ENCODE results near the gene RBMS1. TPM values are rescaled to one million over a fixed set of nuclear protein-coding genes. Genes with fewer than 3 reads are reported as not detected.

RBMS1 gene
- total RNA-seq, 2 donors from 2014 or later, result 18.8 to 22.8 TPM

DNA sequence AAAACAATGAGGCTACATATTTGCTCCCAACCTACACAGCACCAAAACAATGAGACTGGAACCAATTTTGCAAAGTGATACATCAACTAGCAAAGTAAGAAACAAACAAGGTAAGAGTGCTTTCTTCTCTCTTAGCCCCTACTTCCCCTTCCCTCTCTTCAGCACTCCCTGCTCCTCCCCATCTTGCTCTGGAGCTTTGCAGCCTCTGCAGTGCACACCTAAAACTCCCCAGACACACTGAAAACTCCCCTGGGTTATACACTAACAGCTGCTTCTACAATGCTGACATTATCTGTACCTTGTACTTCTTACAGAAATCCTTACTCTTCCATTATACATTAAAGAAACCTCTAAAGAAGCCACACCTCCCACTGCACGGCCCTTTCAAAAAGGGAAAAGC lies 93.7 kb downstream of the RBMS1 start:
- intact Hi-C loops (cut with DNase I), result no loop called here
- H3K27me3 ChIP-seq (replicated peaks; ENCODE audit: insufficient read depth), result no peaks in the 10 kb centered on the region
- H3K27ac ChIP-seq, result no peak overlapping the region
- DNase-seq (ENCODE audit: low spot score), result no peak
- H3K9me3 ChIP-seq, result no peaks in the 10 kb centered on the region
- H3K36me3 ChIP-seq, result no peaks in the 10 kb centered on the region
- WGBS, result 94% methylated on average over 1 of the region's 1 CpG
- no peak overlapping the region for H3K4me3 ChIP-seq
- TF ChIP-seq POLR2A (IDR thresholded peaks at IDR 0.05), result no peak
- TF ChIP-seq, protein P1, sequence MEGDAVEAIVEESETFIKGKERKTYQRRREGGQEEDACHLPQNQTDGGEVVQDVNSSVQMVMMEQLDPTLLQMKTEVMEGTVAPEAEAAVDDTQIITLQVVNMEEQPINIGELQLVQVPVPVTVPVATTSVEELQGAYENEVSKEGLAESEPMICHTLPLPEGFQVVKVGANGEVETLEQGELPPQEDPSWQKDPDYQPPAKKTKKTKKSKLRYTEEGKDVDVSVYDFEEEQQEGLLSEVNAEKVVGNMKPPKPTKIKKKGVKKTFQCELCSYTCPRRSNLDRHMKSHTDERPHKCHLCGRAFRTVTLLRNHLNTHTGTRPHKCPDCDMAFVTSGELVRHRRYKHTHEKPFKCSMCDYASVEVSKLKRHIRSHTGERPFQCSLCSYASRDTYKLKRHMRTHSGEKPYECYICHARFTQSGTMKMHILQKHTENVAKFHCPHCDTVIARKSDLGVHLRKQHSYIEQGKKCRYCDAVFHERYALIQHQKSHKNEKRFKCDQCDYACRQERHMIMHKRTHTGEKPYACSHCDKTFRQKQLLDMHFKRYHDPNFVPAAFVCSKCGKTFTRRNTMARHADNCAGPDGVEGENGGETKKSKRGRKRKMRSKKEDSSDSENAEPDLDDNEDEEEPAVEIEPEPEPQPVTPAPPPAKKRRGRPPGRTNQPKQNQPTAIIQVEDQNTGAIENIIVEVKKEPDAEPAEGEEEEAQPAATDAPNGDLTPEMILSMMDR (IDR thresholded peaks at IDR 0.05), result no peak
- no peak for TF ChIP-seq POLR2AphosphoS5 (IDR thresholded peaks at IDR 0.05)
- no peaks in the 10 kb centered on the region for H3K4me1 ChIP-seq (replicated peaks)

DNA sequence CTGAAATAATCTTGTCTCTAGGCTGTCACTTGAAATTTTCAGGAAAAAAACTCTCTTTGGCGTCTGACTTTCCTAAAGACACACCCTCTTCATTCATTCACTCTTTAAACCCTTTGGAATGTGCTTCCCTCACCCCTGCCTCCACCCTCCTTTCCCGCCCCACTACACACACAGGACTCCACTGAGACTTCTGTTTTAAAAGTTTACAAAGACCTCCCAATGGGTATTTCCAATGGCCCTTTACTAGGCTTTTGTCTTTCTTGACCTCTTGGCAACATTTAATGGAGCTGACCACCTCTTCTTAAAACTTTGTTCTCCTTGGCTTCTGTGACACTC lies 96.1 kb downstream of the RBMS1 start:
- Histone ChIP-seq H3K36me3 (no peaks in the 10 kb centered on the region), H3K27ac (no peak overlapping the region), H3K9me3 (no peaks in the 10 kb centered on the region), H3K27me3 (replicated peaks; ENCODE audit: insufficient read depth) (no peaks in the 10 kb centered on the region), H3K4me1 (replicated peaks) (no peaks in the 10 kb centered on the region), H3K4me3 (no peak overlapping the region)
- intact Hi-C loops (cut with DNase I), result no loop called here
- no peak for DNase-seq (ENCODE audit: low spot score)
- TF ChIP-seq POLR2A (IDR thresholded peaks at IDR 0.05) (no peak), POLR2AphosphoS5 (IDR thresholded peaks at IDR 0.05) (no peak)
- TF ChIP-seq, protein P1 (IDR thresholded peaks at IDR 0.05), result no peak
- WGBS, result 46% methylated on average over 2 of the region's 2 CpGs

DNA sequence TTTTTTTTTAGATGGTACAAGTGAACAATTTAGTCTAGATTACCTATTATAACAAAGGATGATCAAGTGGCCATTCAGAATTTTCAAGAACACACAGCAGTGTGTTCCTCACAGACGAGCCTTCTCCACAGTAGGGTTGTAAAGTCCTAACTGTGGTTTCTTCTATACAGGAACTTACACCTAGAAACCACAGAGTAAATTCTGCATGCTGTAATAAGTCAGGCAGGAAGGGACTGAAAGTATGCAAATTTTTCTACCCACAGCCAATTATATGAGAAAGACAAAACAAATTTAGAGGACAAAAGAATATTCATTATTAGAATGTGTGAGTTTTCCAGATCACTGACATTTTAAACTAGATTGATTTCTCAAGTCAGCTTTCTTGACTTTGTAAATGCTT lies 99.5 kb downstream of the RBMS1 start:
- intact Hi-C loops (cut with DNase I), result no loop called here
- H3K4me3 ChIP-seq, result no peak overlapping the region
- no peak overlapping the region for H3K27ac ChIP-seq
- WGBS, result 35% methylated on average over 1 of the region's 1 CpG
- no peak for TF ChIP-seq POLR2AphosphoS5 (IDR thresholded peaks at IDR 0.05)
- TF ChIP-seq, protein P1 (IDR thresholded peaks at IDR 0.05), result no peak
- TF ChIP-seq POLR2A (IDR thresholded peaks at IDR 0.05), result no peak
- no peaks in the 10 kb centered on the region for H3K36me3 ChIP-seq
- H3K4me1 ChIP-seq (replicated peaks), result no peaks in the 10 kb centered on the region
- H3K27me3 ChIP-seq (replicated peaks; ENCODE audit: insufficient read depth), result no peaks in the 10 kb centered on the region
- H3K9me3 ChIP-seq, result no peaks in the 10 kb centered on the region
- DNase-seq (ENCODE audit: low spot score), result no peak

DNA sequence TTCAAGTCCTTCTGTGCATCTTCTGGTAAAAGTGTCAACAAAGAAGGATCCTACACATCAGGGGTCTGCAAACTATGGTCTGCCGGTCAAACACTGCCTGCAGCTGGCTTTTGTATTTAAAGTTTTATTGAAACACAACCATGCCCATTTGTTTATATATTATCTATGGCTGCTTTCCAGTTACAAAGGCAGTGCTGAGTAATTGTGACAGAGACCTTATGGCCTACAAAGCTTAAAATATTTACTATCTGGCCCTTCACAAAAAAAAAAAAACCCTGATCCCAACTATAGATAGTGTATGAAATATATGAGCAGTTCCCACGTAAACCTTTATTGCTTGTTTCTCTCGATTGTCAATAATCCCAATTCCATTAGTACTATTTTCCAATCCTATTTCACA lies 101.4 kb downstream of the RBMS1 start:
- Histone ChIP-seq H3K9me3 (no peaks in the 10 kb centered on the region), H3K27ac (no peak overlapping the region), H3K36me3 (no peaks in the 10 kb centered on the region), H3K4me3 (no peak overlapping the region), H3K27me3 (replicated peaks; ENCODE audit: insufficient read depth) (no peaks in the 10 kb centered on the region), H3K4me1 (replicated peaks) (peaks cover 2% of the 10 kb centered on the region)
- TF ChIP-seq, protein P1 (IDR thresholded peaks at IDR 0.05), result no peak
- TF ChIP-seq POLR2AphosphoS5 (IDR thresholded peaks at IDR 0.05) (no peak), POLR2A (IDR thresholded peaks at IDR 0.05) (no peak)
- intact Hi-C loops (cut with DNase I), result no loop called here
- WGBS, result 68% methylated on average over 3 of the region's 3 CpGs
- no peak for DNase-seq (ENCODE audit: low spot score)

DNA sequence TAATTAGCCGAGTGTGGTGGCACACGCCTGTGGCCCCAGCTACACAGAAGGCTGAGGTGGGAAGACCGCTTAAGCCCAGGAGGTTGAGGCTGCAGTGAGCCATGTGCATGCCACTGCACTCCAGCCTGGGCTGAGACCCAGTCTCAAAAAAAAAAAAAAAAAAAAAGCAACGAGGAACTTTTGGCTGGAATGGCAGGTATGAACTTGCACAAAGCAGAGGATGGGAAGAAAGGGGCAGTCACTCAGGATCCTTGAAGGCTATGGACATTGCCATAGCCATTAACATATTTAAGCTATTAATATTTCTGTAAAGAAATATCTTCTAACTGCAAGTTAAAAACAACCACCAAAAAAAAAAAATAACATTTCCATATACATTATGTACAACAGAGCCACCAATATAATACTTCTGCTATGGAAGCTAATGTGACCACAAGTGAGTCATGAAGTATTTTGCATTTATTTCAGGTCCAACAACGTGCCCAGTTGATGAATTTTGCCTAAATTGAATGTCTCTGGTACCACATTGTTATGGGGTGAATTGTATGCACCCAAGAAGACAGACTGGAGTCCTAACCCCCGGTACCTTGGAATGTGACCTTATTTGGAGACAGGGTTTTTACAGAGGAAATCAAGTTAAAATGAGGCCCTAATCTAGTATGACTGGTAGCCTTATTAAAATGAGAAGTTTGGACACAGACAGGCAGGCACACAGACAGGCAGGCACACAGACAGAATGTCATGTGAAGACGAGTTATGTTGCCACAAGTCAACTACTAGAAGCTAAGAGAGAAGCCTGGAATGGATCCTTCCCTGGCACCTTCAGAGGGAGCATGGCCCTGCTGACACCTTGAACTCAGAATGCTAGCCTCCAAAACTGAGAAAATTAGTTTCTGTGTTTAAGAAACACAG lies 102.8 kb downstream of the RBMS1 start:
- intact Hi-C loops (cut with DNase I), result no loop called here
- Histone ChIP-seq H3K9me3 (no peaks in the 10 kb centered on the region), H3K27ac (no peak overlapping the region), H3K4me1 (replicated peaks) (peaks cover 2% of the 10 kb centered on the region), H3K27me3 (replicated peaks; ENCODE audit: insufficient read depth) (no peaks in the 10 kb centered on the region), H3K4me3 (no peak overlapping the region), H3K36me3 (no peaks in the 10 kb centered on the region)
- no peak for DNase-seq (ENCODE audit: low spot score)
- no peak for TF ChIP-seq POLR2A (IDR thresholded peaks at IDR 0.05)
- no peak for TF ChIP-seq POLR2AphosphoS5 (IDR thresholded peaks at IDR 0.05)
- TF ChIP-seq, protein P1 (IDR thresholded peaks at IDR 0.05), result no peak
- 73% methylated on average over 7 of the region's 7 CpGs for WGBS
